ENCODE data around the gene KRTAP9-7. TPM values are rescaled to one million over a fixed set of nuclear protein-coding genes. Genes with fewer than 3 reads are reported as not detected.
"Not testable (repeated sequence)": the region's sequence is repeated elsewhere in the genome, so short reads cannot be mapped to it uniquely, and the experiment has no call there.

The KRTAP9-7 gene
- polyA plus RNA-seq, 1 donor = not detected

DNA sequence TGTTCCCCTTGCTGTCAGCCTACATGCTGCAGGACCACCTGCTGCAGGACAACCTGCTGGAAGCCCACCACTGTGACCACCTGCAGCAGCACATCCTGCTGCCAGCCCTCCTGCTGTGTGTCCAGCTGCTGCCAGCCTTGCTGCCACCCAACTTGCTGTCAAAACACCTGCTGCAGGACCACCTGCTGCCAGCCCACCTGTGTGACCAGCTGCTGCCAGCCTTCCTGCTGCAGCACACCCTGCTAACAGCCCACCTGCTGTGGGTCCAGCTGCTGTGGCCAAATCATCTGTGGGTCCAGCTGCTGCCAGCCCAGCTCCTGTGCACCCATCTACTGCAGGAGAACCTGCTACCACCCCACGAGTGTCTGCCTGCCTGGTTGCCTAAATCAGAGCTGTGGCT is 4.2 kb upstream of the KRTAP9-7 start:
- not testable (repeated sequence) for DNase-seq

DNA sequence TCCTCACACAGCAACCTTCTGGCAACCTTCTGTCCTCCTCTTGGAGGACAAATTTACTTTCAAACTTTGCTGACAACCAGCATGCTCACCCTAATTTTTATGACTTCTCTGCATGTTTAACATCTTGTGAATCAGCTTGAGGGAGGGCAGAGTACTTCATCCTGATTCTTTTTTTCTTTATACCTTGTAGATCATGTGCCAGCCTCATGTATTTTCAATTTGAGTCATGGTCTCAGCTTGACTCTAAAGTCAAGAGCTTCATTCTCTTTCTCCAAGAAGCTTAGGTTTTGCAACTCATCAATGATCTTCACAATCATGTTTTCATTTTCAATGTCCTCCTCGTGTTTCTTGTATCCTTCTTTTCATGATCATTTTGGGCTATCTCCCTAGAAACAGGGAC is 3.6 kb upstream of the KRTAP9-7 start:
- DNase-seq = no peak

- no peak for DNase-seq
Observed at GRCh38 chr17:41278176-41278955, 2.9 kb downstream of the KRTAP9-7 start.

DNA sequence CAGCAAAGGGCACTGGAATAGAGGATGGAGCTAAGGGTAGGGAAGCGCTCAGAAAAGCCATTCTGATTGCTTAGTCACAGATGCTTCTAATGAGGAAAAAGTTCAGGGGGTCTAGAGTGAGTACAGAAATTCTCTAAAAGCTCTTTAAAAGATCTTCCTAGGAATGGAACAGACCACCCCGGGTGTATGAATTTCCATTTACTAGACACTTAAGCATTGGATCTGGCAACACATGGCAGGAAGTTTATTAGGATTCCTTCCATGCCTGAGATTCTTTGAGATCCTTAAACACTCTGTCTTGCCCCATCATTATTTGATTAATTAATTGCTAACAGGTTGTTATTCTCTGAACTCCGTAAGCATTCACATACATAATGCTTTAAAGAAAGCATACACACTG is 8.5 kb downstream of the KRTAP9-7 start:
- DNase-seq = no peak

GRCh38 chr17:41284546-41284945 is 9.0 kb downstream of the KRTAP9-7 start:
- no peak for DNase-seq

GRCh38 chr17:41287050-41287449 is 11.6 kb downstream of the KRTAP9-7 start:
- no peak for DNase-seq

- no peak for DNase-seq
Observed at GRCh38 chr17:41294016-41294415, 18.5 kb downstream of the KRTAP9-7 start.

DNA sequence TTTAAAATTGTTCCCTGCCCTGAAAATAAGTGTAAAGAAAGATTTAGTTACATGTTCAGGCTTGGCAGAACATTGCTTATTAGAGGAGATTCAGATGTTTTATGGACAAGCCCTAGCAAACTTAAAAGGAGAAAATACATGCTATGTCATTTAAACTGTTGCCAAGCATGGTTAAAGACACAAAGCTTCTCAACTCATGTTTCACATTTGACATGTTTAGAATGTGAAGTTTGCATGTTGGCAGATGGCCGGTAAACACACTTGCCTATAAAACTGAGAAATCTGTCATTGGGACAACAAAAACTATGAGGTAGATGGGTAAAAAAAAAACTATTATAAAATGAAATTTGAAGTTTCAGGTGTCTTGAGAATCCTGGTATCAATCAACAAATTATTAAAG is 21.3 kb downstream of the KRTAP9-7 start:
- DNase-seq = no peak

DNA sequence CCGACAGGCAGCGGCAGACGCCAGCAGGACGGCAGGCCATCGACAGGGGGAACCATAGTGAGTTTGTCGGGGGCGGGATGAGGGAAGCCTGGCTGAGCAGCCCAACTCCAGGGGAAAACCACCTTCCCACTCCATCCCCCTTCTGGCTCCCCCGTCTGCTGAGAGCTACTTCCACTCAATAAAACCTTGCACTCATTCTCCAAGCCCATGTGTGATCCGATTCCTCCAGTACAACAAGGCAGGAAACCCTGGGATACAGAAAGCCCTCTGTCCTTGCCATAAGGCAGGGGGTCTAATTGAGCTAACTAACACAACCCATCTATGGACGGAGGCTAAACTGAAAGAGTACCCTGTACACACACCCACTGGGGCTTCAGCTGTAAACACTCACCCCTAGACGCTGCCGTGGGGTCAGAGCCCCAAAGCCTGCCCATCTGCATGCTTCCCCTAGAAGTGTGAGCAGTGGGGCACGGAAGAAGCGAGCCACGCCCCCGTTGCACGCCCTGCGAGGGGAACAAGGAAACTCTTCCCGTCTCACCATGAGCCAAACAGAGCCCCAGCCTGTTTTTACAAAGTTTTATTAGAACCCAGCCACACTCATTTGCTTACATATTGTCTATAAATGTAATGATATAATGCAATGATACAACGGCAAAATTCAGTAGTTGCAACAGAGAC is 23.1 kb downstream of the KRTAP9-7 start:
- DNase-seq = no peak

- DNase-seq = no peak
Observed at GRCh38 chr17:41301204-41301790, 25.8 kb downstream of the KRTAP9-7 start.

DNA sequence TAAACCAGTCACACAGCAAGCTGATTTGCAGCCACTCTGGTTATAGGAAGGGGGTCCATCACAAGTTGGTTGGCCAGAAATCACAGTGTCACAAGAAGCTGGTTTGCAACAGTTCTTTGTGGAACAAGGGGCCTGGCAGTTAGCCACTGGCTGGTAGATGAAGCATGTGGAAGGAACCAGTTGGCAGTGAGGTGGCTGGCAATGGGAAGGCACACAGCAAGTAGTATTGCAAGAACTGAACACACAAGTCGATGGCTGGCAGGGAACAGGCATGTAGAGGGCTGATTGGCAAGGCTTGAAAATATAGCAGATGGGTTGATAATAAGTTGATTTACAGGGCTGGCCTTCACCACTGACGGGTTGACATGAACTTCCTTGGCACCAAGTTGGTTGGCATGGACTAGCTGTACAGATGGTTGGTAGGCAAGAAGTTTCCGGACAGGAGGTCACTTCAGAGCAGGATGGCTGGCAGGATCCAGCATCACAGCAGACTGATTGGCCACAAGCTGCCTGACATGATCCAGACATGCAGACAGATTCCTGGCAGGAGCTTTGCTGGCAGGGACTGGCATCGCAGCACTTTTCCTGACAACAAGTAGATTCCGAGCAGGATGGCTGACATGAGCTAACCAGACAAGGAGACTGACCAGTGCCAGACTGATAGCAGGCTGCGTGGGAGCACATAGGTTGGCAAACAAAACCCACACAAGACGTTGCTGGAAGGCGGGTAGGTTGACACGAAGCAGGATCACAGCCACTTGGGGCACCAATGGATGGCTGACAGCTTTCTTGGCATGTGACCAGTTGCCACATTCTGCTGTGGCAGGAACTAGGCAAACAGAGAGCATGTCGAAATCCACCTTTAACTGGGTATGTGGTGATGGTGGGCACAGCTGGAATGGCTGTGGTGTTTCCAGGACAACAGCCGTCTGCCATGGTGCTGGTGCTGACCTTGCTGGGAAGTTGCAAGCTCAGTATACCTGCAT is 26.7 kb downstream of the KRTAP9-7 start, which contains the start of gene KRTAP29-1:
TSS of gene KRTAP29-1 (minus strand) at position 936 of the 986 bp plus-strand sequence. CDS start at position 936, 0 bp downstream.
- no peak for DNase-seq

DNA sequence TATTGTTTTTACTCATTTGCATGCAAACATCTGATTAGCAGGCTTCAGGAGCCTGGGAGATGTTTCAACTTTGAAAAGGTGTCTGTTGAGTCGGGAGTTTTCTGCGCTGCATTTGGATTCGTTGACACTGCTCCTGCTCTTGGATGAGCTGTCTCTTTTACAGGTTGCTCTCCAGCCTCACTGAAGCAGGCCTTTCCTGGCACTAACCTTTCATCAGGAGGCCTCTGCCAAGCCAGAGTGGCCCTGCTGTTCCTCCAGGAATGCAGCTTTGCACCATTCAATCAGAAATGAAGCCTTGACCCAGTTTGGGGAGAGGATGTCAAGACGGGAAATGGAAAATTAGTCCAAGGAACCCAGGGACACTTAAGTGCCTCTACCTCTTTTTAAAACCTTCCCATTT is 27.5 kb downstream of the KRTAP9-7 start:
- no peak for DNase-seq

GRCh38 chr17:41304091-41304490 is 28.6 kb downstream of the KRTAP9-7 start:
- no peak for DNase-seq

GRCh38 chr17:41307647-41308046 is 32.1 kb downstream of the KRTAP9-7 start:
- DNase-seq = no peak

GRCh38 chr17:41308251-41308917 is 32.9 kb downstream of the KRTAP9-7 start:
- no peak for DNase-seq

- no peak for DNase-seq
Observed at GRCh38 chr17:41308918-41309359, 33.4 kb downstream of the KRTAP9-7 start, which contains the start of gene KRTAP16-1. Gene KRTAP16-1, minus strand, starts transcription at chr17:41309309. Its CDS starts 56 bp downstream, at chr17:41309253.

GRCh38 chr17:41311111-41311510 is 35.6 kb downstream of the KRTAP9-7 start:
- no peak for DNase-seq

- DNase-seq = no peak
Observed at GRCh38 chr17:41315204-41315794, 39.8 kb downstream of the KRTAP9-7 start, which contains the start of gene KRTAP17-1. Gene KRTAP17-1, minus strand, starts transcription at chr17:41315710. Its CDS starts 60 bp downstream, at chr17:41315650.

- peak; percentile 8 for DNase-seq
Observed at GRCh38 chr17:41315814-41316445, 40.4 kb downstream of the KRTAP9-7 start.

- no peak for DNase-seq
Observed at GRCh38 chr17:41318231-41318630, 42.7 kb downstream of the KRTAP9-7 start.
